ENCODE measurements around the gene UBE2D4.
"Not testable (repeated sequence)": the region's sequence is repeated elsewhere in the genome, so short reads cannot be mapped to it uniquely, and the experiment has no call there.

The UBE2D4 gene

GRCh38 chr7:43994681-43995080 is 68.4 kb downstream of the UBE2D4 start:
- H3K36me3 ChIP-seq (ENCODE audit: insufficient read depth, low read length); H3K27me3 ChIP-seq (ENCODE audit: control insufficient read depth in 1 of 2, insufficient read depth in 2 of 2, low read length in 2 of 2); H3K4me1 ChIP-seq (ENCODE audit: insufficient read depth, low read length); H3K27ac ChIP-seq (ENCODE audit: low read depth, low read length); H3K4me3 ChIP-seq (ENCODE audit: low read depth in 1 of 2, low read length in 2 of 2); H3K9me3 ChIP-seq (ENCODE audit: low read length); H3K9ac ChIP-seq (ENCODE audit: low read length): not testable (repeated sequence)

GRCh38 chr7:43997532-43997931 is 71.3 kb downstream of the UBE2D4 start, which contains the start of gene SPDYE1:
Gene SPDYE1, plus strand, starts transcription at chr7:43997897. Its CDS starts 2,053 bp downstream, at chr7:43999950.
- not testable (repeated sequence) for H3K4me1 ChIP-seq (ENCODE audit: insufficient read depth, low read length); H3K36me3 ChIP-seq (ENCODE audit: insufficient read depth, low read length); H3K9ac ChIP-seq (ENCODE audit: low read length); H3K4me3 ChIP-seq (ENCODE audit: low read depth in 1 of 2, low read length in 2 of 2); H3K27me3 ChIP-seq (ENCODE audit: control insufficient read depth in 1 of 2, insufficient read depth in 2 of 2, low read length in 2 of 2); H3K9me3 ChIP-seq (ENCODE audit: low read length); H3K27ac ChIP-seq (ENCODE audit: low read depth, low read length)
